ENCODE measurements around the gene FRAS1.
"Not testable (repeated sequence)": the region's sequence is repeated elsewhere in the genome, so short reads cannot be mapped to it uniquely, and the experiment has no call there.

The FRAS1 gene

GRCh38 chr4:78527103-78527502 lies 470.0 kb downstream of the FRAS1 start:
- no peak for DNase-seq

DNA sequence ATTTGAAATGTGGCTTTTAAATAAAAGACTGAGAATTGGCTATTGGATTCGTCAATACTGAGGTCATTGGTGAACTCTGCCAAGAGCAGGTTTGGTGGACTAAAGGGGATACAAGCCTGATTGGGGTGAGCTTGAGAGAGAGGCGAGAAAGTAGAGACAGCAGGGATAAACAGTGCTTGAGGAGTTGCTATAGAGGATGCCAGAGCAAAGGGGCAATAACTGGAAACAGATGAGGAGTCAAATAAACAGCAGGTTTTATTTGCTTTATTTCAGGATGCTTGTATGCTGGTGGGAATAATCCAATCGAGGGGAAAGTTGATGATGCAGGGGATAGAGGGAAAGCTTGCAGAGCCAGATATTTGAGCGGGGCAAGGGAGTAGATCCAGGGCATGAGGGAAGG lies 470.4 kb downstream of the FRAS1 start:
- no peak for DNase-seq

DNA sequence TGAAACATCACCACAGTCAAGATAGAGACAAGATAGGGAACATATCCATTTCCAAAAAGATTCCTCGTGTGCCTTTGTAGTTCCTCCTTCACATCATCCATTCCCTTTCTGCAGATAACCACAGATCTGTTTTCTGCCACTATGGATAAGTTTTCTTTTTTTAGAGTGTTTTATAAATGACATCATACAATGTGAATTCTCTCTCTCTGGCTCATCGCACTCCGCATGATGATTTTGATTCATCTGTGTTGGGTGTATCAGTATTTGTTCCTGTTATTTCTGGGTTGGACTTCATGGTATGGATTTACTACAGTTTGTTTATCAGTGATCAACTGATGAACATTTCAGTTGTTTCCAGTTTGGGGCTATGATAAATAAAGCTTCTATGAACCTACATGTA lies 471.2 kb downstream of the FRAS1 start:
- no peak for DNase-seq

DNA sequence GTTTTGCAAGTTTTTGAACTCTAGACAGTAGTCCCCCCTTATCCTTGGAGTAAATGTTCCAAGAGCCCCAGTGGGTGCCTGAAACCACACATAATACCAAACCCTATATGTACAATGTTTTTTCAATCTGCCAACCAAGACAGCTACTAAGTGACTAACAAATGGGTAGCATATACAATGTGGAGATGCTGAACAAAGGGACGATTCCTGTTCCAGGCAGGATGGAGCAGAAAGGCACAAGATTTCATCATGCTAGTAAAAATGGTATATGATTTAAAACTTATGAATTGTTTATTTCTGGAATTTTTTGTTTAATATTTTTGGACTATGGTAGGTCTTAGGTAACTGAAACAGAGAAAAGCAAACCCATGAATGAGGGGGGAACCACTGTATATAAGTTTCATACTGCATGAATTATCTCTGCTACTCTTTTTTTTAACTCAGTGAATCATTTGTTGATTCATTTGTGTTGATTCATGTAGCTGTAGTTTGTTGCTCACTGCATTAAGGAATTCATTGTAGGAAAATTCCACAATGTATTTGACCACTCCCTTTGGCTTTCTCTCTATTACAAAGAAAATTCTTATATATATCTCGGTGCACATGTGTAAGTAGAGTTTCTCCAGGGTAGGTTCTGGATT lies 472.6 kb downstream of the FRAS1 start:
- DNase-seq: no peak

DNA sequence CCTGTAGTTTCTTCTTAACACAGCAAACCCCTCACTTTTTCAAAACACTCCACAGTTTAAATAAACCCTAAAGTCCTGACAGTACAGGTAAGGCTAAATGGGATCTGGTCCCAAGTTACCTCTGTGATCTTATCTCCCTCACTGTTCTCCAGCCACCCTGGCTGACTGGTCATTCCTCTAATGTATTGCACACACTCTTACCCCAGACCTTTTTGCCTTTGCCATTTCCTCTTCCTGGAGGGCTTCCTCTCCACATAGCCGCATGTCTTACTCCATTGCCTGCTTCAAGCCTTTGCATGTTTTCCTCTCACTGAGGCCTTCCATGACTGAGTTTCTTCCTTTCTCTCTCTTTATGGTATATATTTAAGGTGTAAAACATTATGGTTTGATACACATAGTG lies 474.9 kb downstream of the FRAS1 start:
- peak; percentile 59 for DNase-seq

- no peak for DNase-seq
Measured at GRCh38 chr4:78533854-78534253, 476.7 kb downstream of the FRAS1 start.

- no peak for DNase-seq
Measured at GRCh38 chr4:78534286-78534955, 477.3 kb downstream of the FRAS1 start.

GRCh38 chr4:78542373-78542772 lies 485.2 kb downstream of the FRAS1 start:
- DNase-seq: no peak

- no peak for DNase-seq
Measured at GRCh38 chr4:78543424-78544125, 486.5 kb downstream of the FRAS1 start.

DNA sequence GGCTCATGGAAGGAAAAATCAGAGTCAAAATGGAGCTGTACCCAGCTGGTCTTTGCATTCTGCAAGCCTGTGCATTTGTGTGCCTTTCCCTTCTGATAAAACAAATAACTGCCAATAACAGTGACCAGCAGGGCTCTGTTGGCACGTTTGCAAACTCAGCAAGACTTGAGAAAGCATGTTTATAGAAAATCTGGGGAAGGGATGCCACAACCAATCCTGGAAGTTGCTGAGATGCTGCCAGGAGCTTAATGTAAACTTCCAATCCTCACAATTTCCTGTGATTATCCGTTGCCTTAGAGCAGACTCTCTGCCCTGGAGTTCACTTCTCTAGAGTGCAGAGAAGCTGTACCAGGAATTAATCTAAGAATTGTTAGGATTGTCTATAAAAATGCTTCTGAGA lies 487.6 kb downstream of the FRAS1 start:
- no peak for DNase-seq

DNA sequence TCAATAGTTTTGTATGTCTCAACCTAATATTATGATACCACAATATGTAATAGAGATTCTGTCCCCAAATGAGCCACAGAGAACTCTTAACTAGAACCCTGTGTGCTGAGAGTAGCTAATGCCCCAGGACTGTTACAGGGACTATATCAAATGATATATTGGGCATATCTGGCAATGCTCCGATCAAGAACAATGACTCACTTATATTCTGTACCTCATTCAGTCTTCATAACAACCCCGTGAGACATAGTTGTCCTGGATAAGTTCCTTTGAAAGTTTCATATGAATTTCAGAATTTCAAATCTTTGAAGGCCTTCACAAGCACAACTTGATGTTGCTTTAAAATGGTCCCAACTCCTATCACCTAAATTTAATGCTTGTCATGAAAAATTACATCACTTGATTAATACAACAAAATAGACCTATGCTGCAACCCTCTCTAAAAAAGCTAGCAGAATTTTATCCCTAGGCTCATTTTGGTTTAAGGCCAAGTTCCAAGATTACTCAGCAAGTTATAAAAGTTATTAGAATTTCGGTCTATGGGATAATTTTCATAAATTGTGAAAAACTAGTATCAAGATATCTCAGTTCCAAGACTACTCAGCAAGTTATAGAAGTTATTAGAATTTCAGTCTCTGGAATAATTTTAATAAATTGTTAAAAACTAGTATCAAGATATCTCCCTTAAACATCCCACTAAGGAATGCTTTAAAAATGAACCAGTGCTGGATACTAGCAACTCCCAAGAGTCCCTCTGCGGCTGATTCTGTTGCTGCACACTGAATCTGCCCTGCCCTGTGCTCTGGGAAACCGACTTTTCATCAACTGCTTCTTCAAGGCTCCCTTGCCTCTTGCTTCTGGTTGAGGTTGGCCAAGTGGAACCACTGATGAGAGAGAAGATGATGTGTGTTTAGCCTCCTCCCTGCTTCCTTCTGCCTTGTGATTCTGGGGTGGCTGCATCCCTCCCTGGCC lies 488.4 kb downstream of the FRAS1 start:
- no peak for DNase-seq

GRCh38 chr4:78547899-78548298 lies 490.8 kb downstream of the FRAS1 start:
- not testable (repeated sequence) for DNase-seq

- DNase-seq: not testable (repeated sequence)
Measured at GRCh38 chr4:78548889-78549288, 491.8 kb downstream of the FRAS1 start.

DNA sequence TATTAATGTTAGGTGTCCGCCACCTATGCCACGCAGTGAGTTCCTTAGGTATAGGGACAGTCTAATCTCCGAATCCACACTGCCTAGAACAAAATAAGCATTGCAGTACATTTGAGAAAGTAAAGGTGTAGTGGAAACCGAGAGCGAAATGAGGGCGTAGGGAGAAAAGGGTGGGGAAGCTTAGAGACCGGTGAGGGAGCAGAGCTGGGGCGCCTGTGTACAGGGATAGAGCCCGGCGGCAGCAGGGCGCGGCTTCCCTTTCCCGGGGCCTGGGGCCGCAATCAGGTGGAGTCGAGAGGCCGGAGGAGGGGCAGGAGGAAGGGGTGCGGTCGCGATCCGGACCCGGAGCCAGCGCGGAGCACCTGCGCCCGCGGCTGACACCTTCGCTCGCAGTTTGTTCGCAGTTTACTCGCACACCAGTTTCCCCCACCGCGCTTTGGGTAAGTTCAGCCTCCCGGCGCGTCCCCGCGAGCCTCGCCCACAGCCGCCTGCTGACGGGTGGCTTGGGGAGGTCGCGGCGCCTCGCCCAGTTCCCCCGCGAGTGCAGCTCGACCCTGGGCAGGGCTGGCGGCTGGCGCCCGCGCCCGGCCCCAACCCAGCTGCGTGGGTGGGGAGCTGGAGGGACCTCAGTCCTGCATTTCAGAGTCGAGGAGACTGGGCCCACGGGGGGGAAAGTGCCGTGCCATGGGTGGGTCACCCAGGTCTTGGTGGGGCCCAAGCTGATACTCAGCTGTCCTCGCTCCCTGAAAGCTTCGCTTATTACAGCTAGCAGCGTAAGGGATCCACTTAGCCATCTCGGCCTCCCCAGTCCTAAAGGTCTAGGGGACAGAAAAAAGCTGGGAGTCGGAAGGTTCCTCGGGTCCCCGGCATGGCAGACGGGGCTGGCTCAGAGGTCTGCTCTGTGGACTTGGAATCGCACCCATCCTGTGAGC lies 494.6 kb downstream of the FRAS1 start, which contains the start of gene ANXA3:
TSS of gene ANXA3 (plus strand) at position 351 of the 932 bp plus-strand sequence. CDS start 2,704 bp downstream, outside the sequence.
- peak; percentile 17 for DNase-seq

DNA sequence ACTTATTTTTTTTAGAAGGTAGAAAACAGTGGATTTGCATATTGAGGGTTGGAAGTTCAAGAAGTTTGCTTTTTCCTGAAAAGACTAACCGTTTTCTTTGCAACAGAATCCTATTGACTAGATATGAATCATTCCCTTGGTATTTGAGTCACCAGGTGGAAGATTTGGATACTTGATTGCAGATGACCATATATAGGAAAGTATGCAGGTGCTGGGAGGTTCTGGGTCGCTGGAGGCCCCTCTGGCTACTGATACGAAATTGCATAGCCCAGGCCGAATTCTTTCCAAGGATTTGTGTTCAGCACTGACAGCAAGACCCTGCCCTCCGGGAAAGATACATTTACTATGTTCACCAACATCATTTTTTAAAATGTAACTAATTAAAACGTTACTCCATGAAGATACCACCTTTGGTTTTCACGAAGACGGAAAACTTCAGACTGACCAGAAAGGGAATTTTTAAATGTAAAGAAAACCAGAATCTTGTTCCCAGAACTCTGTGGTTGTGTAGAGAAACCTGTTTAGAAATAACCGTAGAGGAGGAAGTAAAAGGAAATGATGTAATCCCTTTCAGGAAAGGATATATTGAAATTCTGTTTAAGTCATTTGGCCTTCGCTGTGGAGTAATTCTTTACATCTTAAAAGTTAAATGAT lies 495.4 kb downstream of the FRAS1 start:
- peak; percentile 84 for DNase-seq

- DNase-seq: peak; percentile 65
Measured at GRCh38 chr4:78553043-78553396, 495.9 kb downstream of the FRAS1 start.

DNA sequence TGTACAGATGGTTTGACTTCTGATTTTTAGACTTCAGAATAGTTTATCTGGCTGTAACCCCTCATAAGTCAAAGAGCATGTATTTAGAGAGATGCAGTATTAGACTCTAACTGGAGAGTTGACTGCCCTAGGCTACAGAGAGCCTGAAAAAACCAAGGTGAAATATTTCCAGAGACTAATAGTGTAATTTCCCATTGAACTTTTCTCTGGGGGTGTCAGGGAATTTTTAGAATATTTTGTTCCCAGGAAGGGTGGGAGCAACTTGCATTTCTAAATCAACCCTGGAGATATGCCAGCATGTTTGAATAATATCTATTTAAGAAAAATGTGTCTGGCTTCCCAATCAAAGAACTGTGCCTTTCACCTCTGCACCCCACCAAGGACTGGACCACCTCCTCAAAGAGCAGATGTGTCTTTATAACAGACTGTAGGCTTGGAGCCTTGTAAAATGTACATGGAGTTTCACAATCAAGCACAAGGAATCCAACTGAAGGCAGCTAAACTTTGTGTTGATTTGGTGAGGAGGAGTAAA lies 496.5 kb downstream of the FRAS1 start:
- peak; percentile 17 for DNase-seq

DNA sequence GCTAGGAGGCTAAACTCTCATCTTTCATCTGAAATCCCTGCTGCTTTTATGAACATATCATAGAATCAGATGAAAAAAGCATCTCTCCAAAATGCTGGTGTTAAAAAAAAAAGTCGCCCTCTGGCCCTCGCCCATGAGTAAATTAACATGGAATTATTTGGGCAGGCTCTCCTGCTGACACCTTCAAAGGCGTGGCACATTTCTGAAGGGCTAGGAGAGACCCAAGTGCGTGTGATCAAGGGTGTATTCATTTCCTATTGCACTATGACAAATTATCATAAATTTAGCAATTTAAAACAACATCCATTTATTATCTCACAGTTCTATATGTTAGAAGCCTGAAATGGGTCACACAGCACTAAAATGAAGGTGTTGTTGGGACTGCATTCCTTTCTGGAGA lies 499.5 kb downstream of the FRAS1 start:
- DNase-seq: no peak

- DNase-seq: no peak
Measured at GRCh38 chr4:78557841-78558240, 500.7 kb downstream of the FRAS1 start.

GRCh38 chr4:78558410-78558809 lies 501.3 kb downstream of the FRAS1 start:
- no peak for DNase-seq

Measured in GF-D8 (cell line).